Measurements from ENCODE around the gene TSPAN17.
"Not testable (repeated sequence)": the region's sequence is repeated elsewhere in the genome, so short reads cannot be mapped to it uniquely, and the experiment has no call there.

The TSPAN17 gene

GRCh38 chr5:176697934-176698538 is 50.8 kb downstream of the TSPAN17 start:
- no peak for TF ChIP-seq CTCF (IDR thresholded peaks at IDR 0.05; ENCODE audit: low read depth, low read length)
- no peak for TF ChIP-seq EZH2phosphoT487 (IDR thresholded peaks at IDR 0.05; ENCODE audit: low read depth)
- no peaks in the 10 kb centered on the region for H3K79me2 ChIP-seq (ENCODE audit: low read length)
- no peak overlapping the region for H3K9ac ChIP-seq (ENCODE audit: low read length)
- H3K9me3 ChIP-seq (ENCODE audit: insufficient read depth, low read length) = no peaks in the 10 kb centered on the region
- no peak overlapping the region for H3K4me3 ChIP-seq (ENCODE audit: low read length)
- H3K4me2 ChIP-seq (ENCODE audit: low read length) = no peak overlapping the region
- peaks cover 49% of the 10 kb centered on the region for H3K27me3 ChIP-seq (ENCODE audit: low read depth, low read length)
- H3K27ac ChIP-seq (ENCODE audit: low read length) = no peak overlapping the region
- H3K4me1 ChIP-seq (ENCODE audit: low read length) = no peaks in the 10 kb centered on the region
- H4K20me1 ChIP-seq (ENCODE audit: insufficient read depth, low read length) = no peaks in the 10 kb centered on the region
- no peaks in the 10 kb centered on the region for H3K36me3 ChIP-seq (replicated peaks; ENCODE audit: low read depth, low read length)
- no peak overlapping the region for H2AFZ ChIP-seq (ENCODE audit: low read depth, low read length)

GRCh38 chr5:176699446-176699845 is 52.2 kb downstream of the TSPAN17 start:
- peaks cover 36% of the 10 kb centered on the region for H3K27me3 ChIP-seq (ENCODE audit: low read depth, low read length)
- not testable (repeated sequence) for H3K36me3 ChIP-seq (replicated peaks; ENCODE audit: low read depth, low read length); H4K20me1 ChIP-seq (ENCODE audit: insufficient read depth, low read length); H3K9ac ChIP-seq (ENCODE audit: low read length); H3K4me2 ChIP-seq (ENCODE audit: low read length); H3K4me1 ChIP-seq (ENCODE audit: low read length); H3K79me2 ChIP-seq (ENCODE audit: low read length); H3K9me3 ChIP-seq (ENCODE audit: insufficient read depth, low read length); H3K4me3 ChIP-seq (ENCODE audit: low read length); H3K27ac ChIP-seq (ENCODE audit: low read length); H2AFZ ChIP-seq (ENCODE audit: low read depth, low read length)

- no peak overlapping the region for H3K4me3 ChIP-seq (ENCODE audit: low read length)
- H3K36me3 ChIP-seq (replicated peaks; ENCODE audit: low read depth, low read length) = no peaks in the 10 kb centered on the region
- no peaks in the 10 kb centered on the region for H3K79me2 ChIP-seq (ENCODE audit: low read length)
- no peaks in the 10 kb centered on the region for H3K4me1 ChIP-seq (ENCODE audit: low read length)
- H3K4me2 ChIP-seq (ENCODE audit: low read length) = no peak overlapping the region
- H3K9me3 ChIP-seq (ENCODE audit: insufficient read depth, low read length) = no peaks in the 10 kb centered on the region
- no peak overlapping the region for H3K9ac ChIP-seq (ENCODE audit: low read length)
- H3K27me3 ChIP-seq (ENCODE audit: low read depth, low read length) = peaks cover 32% of the 10 kb centered on the region
- TF ChIP-seq EZH2phosphoT487 (IDR thresholded peaks at IDR 0.05; ENCODE audit: low read depth) (no peak), CTCF (IDR thresholded peaks at IDR 0.05; ENCODE audit: low read depth, low read length) (peak; percentile 44)
- no peak overlapping the region for H3K27ac ChIP-seq (ENCODE audit: low read length)
- H4K20me1 ChIP-seq (ENCODE audit: insufficient read depth, low read length) = no peaks in the 10 kb centered on the region
- H2AFZ ChIP-seq (ENCODE audit: low read depth, low read length) = no peak overlapping the region
Measured at GRCh38 chr5:176700239-176700847, 53.1 kb downstream of the TSPAN17 start.

- Histone ChIP-seq H3K4me3 (ENCODE audit: low read length) (no peak overlapping the region), H3K4me1 (ENCODE audit: low read length) (no peaks in the 10 kb centered on the region), H4K20me1 (ENCODE audit: insufficient read depth, low read length) (no peaks in the 10 kb centered on the region), H3K9ac (ENCODE audit: low read length) (no peak overlapping the region), H3K9me3 (ENCODE audit: insufficient read depth, low read length) (no peaks in the 10 kb centered on the region), H2AFZ (ENCODE audit: low read depth, low read length) (no peak overlapping the region), H3K4me2 (ENCODE audit: low read length) (no peak overlapping the region), H3K27ac (ENCODE audit: low read length) (no peak overlapping the region), H3K79me2 (ENCODE audit: low read length) (no peaks in the 10 kb centered on the region), H3K27me3 (ENCODE audit: low read depth, low read length) (peaks cover 8% of the 10 kb centered on the region), H3K36me3 (replicated peaks; ENCODE audit: low read depth, low read length) (no peaks in the 10 kb centered on the region)
- TF ChIP-seq CTCF (IDR thresholded peaks at IDR 0.05; ENCODE audit: low read depth, low read length) (no peak), EZH2phosphoT487 (IDR thresholded peaks at IDR 0.05; ENCODE audit: low read depth) (no peak)
Measured at GRCh38 chr5:176702671-176703641, 55.7 kb downstream of the TSPAN17 start.
